Parathyroid adenoma (tissue), 2 donors: ENCODE measurements around the gene SARM1.

ENCODE experiments used
- H2AFZ ChIP-seq: fragments of 300-600 bp; sonication (generic); one replicate; pipeline ENCODE4 v1.7.0; 2017; ENCODE audit warnings: antibody characterized with exemption, mild to moderate bottlenecking
- H3K27ac ChIP-seq: fragments of 300-600 bp; sonication (generic); one replicate; pipeline ENCODE4 v1.7.0; 2017
- H3K27me3 ChIP-seq: fragments of 300-600 bp; sonication (generic); one replicate; pipeline ENCODE4 v1.7.0; 2017; ENCODE audit warnings: low read length; ENCODE audit not compliant: control insufficient read depth, insufficient read depth
- H3K36me3 ChIP-seq: fragments of 300-600 bp; sonication (generic); one replicate; pipeline ENCODE4 v1.7.0; 2017; ENCODE audit warnings: low read length; ENCODE audit not compliant: control insufficient read depth, insufficient read depth
- H3K4me1 ChIP-seq: fragments of 300-600 bp; sonication (generic); one replicate; pipeline ENCODE4 v1.7.0; 2017; ENCODE audit warnings: control low read depth
- H3K4me2 ChIP-seq: fragments of 300-600 bp; sonication (generic); one replicate; pipeline ENCODE4 v1.7.0; 2017; ENCODE audit warnings: low read length
- H3K4me3 ChIP-seq: fragments of 300-600 bp; sonication (generic); one replicate; pipeline ENCODE4 v1.7.0; 2017; ENCODE audit warnings: low read depth, low read length
- H3K79me2 ChIP-seq: fragments of 300-600 bp; sonication (generic); one replicate; pipeline ENCODE4 v1.7.0; 2017; ENCODE audit warnings: control low read depth
- H3K9ac ChIP-seq: fragments of 300-600 bp; sonication (generic); one replicate; pipeline ENCODE4 v1.7.0; 2017; ENCODE audit warnings: mild to moderate bottlenecking
- H3K9me3 ChIP-seq: fragments of 300-600 bp; sonication (generic); one replicate; pipeline ENCODE4 v1.7.0; 2017; ENCODE audit warnings: low read length; ENCODE audit not compliant: control insufficient read depth
- CTCF ChIP-seq: fragments of 300-600 bp; sonication (generic); IDR thresholded peaks from one replicate; pipeline ENCODE4 v1.7.0; 2017; ENCODE audit warnings: antibody characterized with exemption, mild to moderate bottlenecking
- donor health status: primary hyperparathyroidism.

Gene SARM1

DNA sequence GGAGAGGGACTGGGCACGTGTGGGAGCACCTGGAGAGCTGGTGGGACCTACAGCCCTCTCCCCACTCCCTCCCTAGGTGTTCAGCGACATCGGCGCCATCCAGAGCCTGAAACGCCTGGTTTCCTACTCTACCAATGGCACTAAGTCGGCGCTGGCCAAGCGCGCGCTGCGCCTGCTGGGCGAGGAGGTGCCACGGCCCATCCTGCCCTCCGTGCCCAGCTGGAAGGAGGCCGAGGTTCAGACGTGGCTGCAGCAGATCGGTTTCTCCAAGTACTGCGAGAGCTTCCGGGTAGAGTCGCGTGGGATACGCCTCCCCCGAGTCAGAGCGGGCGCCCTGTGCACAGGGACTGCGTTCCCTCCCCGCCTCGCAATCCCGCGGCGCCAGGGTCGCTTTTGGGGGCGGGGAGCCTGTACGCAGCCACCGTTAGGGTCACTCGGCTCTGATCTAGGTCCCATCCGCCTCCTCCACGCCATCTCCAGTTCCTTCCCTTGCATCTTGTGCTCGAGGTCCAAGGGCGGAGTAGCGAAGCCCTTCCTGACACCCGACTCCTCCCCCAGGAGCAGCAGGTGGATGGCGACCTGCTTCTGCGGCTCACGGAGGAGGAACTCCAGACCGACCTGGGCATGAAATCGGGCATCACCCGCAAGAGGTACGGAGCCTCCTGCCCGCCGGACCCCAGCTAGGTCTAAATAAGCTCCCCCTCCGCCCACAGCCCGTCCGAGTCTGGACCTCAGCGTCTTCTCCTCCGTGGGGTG, 13.0 kb downstream of the SARM1 start:
- no peaks in the 10 kb centered on the region for H3K27me3 ChIP-seq
- H3K27ac ChIP-seq: no peak overlapping the region
- no peak for TF ChIP-seq CTCF
- H3K9me3 ChIP-seq: no peaks in the 10 kb centered on the region
- no peaks in the 10 kb centered on the region for H3K36me3 ChIP-seq
- H3K4me3 ChIP-seq: peak overlapping the region; percentile 55
- H3K9ac ChIP-seq: no peak overlapping the region
- H3K79me2 ChIP-seq: peaks cover 19% of the 10 kb centered on the region
- H3K4me2 ChIP-seq: peak overlapping the region; percentile 65
- peak overlapping the region; percentile 62 for H2AFZ ChIP-seq
- peaks cover 16% of the 10 kb centered on the region for H3K4me1 ChIP-seq

- peaks cover 16% of the 10 kb centered on the region for H3K4me1 ChIP-seq
- TF ChIP-seq CTCF: no peak
- H3K27me3 ChIP-seq: no peaks in the 10 kb centered on the region
- H2AFZ ChIP-seq: peak overlapping the region; percentile 62
- peak overlapping the region; percentile 65 for H3K4me2 ChIP-seq
- no peak overlapping the region for H3K9ac ChIP-seq
- peak overlapping the region; percentile 55 for H3K4me3 ChIP-seq
- no peak overlapping the region for H3K27ac ChIP-seq
- H3K36me3 ChIP-seq: no peaks in the 10 kb centered on the region
- peaks cover 19% of the 10 kb centered on the region for H3K79me2 ChIP-seq
- no peaks in the 10 kb centered on the region for H3K9me3 ChIP-seq
These were observed 13.5 kb downstream of the SARM1 start for GRCh38 chr17:28385037-28385400.

DNA sequence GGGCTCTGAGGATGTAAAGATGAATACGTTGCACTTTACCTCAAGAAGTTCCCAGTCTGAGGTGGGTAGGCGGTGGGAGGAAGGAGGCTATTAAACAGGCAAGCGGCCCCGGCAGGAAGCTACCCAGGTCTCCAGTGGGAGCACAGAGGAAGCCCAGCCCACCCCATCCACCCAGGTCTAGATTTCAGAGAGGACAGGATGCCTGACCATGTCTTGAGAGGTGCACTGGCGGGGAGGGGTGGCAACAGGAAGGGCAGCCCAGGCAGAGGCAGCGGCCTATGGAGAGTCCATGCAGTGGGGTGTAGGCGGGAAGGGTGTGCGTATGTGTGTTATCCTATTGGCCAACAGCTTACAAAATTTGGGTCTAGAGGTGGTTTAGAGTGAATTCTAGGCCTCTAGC, 13.9 kb downstream of the SARM1 start:
- Histone ChIP-seq H3K4me2 (peak overlapping the region; percentile 65), H3K9me3 (no peaks in the 10 kb centered on the region), H3K27me3 (no peaks in the 10 kb centered on the region), H3K79me2 (peaks cover 18% of the 10 kb centered on the region), H3K4me1 (peaks cover 13% of the 10 kb centered on the region), H2AFZ (no peak overlapping the region), H3K4me3 (peak overlapping the region; percentile 55), H3K36me3 (no peaks in the 10 kb centered on the region), H3K27ac (no peak overlapping the region), H3K9ac (no peak overlapping the region)
- TF ChIP-seq CTCF: no peak

DNA sequence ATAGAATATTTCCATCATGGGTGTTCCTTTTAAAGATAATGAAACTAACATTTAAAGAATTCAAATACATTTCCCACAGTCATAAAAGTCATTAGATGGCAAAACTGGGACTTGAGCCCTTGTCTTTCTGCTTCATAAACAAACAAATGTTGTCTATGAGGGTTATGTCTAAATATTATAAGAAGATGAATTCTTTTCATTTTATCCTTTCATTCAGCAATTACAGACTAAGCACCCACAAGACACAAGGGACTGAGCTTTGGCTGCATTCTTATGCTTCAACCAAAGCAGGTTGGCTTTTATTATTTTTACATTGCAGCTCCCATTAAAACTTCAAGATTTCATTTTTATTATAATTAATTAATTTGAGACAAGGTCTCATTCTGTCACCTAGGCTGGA, 14.9 kb downstream of the SARM1 start:
- Histone ChIP-seq H3K9ac (no peak overlapping the region), H3K27ac (no peak overlapping the region)

More for the DNA sequence above, 14.9 kb downstream of the SARM1 start:
- Histone ChIP-seq H3K4me2 (no peak overlapping the region), H3K4me1 (peaks cover 3% of the 10 kb centered on the region), H3K4me3 (no peak overlapping the region), H3K79me2 (peaks cover 16% of the 10 kb centered on the region), H3K27me3 (no peaks in the 10 kb centered on the region), H2AFZ (no peak overlapping the region), H3K9me3 (no peaks in the 10 kb centered on the region), H3K36me3 (no peaks in the 10 kb centered on the region)
- no peak for TF ChIP-seq CTCF
